ENCODE measurements around the gene UBE3B. TPM values are rescaled to one million over a fixed set of nuclear protein-coding genes. Genes with fewer than 3 reads are reported as not detected.

UBE3B gene
- total RNA-seq, 1 donor from 2014 or later: 36.9 TPM

GRCh38 chr12:109518820-109519665 lies 41.6 kb downstream of the UBE3B start:
- H3K4me1 Mint-ChIP-seq: no peaks in the 10 kb centered on the region
- POLR2A ChIA-PET: interaction anchor here (1.2 kb wide), 1 partner anchor 12 kb away, joined by 3 read pairs; no protein-coding TSS in a partner anchor
- H3K36me3 Mint-ChIP-seq (ENCODE audit: low read depth): peaks cover 96% of the 10 kb centered on the region
- no peak for TF ChIP-seq CTCF (IDR thresholded peaks at IDR 0.05)
- DNase-seq (no peak), ATAC-seq (ENCODE audit: low read depth) (no peak)
- CTCF ChIA-PET: interaction anchor here (0.8 to 5.0 kb wide), 4 partner anchors 71 to 326 kb away, joined by 3 to 34 read pairs (median 4); no protein-coding TSS in a partner anchor
- H3K27ac Mint-ChIP-seq: no peak overlapping the region
- no peak overlapping the region for H3K4me3 Mint-ChIP-seq
- no peaks in the 10 kb centered on the region for H3K27me3 Mint-ChIP-seq
- no peaks in the 10 kb centered on the region for H3K9me3 Mint-ChIP-seq
- intact Hi-C loops (cut with micrococcal nuclease): loop anchor here (2.0 kb wide), 1 partner anchor 326 kb away; no protein-coding TSS in a partner anchor

- ChIA-PET POLR2A (interaction anchor here (1.2 kb wide), 1 partner anchor 12 kb away, joined by 3 read pairs; no protein-coding TSS in a partner anchor), CTCF (interaction anchor here (0.9 to 5.0 kb wide), 3 partner anchors 70 to 255 kb away, joined by 3 to 34 read pairs (median 5); no protein-coding TSS in a partner anchor)
- TF ChIP-seq CTCF (IDR thresholded peaks at IDR 0.05): no peak
- Mint-ChIP-seq H3K9me3 (no peaks in the 10 kb centered on the region), H3K36me3 (ENCODE audit: low read depth) (peaks cover 95% of the 10 kb centered on the region), H3K27me3 (no peaks in the 10 kb centered on the region), H3K4me1 (no peaks in the 10 kb centered on the region), H3K27ac (no peak overlapping the region), H3K4me3 (no peak overlapping the region)
- intact Hi-C loops (cut with micrococcal nuclease): loop anchor here (2.0 kb wide), 1 partner anchor 325 kb away; no protein-coding TSS in a partner anchor
- DNase-seq (no peak), ATAC-seq (ENCODE audit: low read depth) (no peak)
These were observed 42.4 kb downstream of the UBE3B start for GRCh38 chr12:109519787-109520186.

- ChIA-PET CTCF (interaction anchor here (2.3 to 5.0 kb wide), 2 partner anchors 251 to 253 kb away, joined by 5 to 34 read pairs; no protein-coding TSS in a partner anchor), POLR2A (no interaction called here)
- no peak for TF ChIP-seq CTCF (IDR thresholded peaks at IDR 0.05)
- DNase-seq (no peak), ATAC-seq (ENCODE audit: low read depth) (no peak)
- Mint-ChIP-seq H3K27me3 (no peaks in the 10 kb centered on the region), H3K9me3 (no peaks in the 10 kb centered on the region), H3K4me3 (no peak overlapping the region), H3K36me3 (ENCODE audit: low read depth) (peaks cover 94% of the 10 kb centered on the region), H3K27ac (no peak overlapping the region), H3K4me1 (no peaks in the 10 kb centered on the region)
- intact Hi-C loops (cut with micrococcal nuclease): no loop called here
These were observed 44.4 kb downstream of the UBE3B start for GRCh38 chr12:109521831-109522230.

GRCh38 chr12:109523071-109523470 lies 45.6 kb downstream of the UBE3B start:
- ChIA-PET CTCF (no interaction called here), POLR2A (no interaction called here)
- no peaks in the 10 kb centered on the region for H3K27me3 Mint-ChIP-seq
- intact Hi-C loops (cut with micrococcal nuclease): no loop called here
- peaks cover 93% of the 10 kb centered on the region for H3K36me3 Mint-ChIP-seq (ENCODE audit: low read depth)
- TF ChIP-seq CTCF (IDR thresholded peaks at IDR 0.05): no peak
- no peak for ATAC-seq (ENCODE audit: low read depth)
- H3K27ac Mint-ChIP-seq: no peak overlapping the region
- no peaks in the 10 kb centered on the region for H3K9me3 Mint-ChIP-seq
- H3K4me1 Mint-ChIP-seq: no peaks in the 10 kb centered on the region
- no peak overlapping the region for H3K4me3 Mint-ChIP-seq
- no peak for DNase-seq

GRCh38 chr12:109523504-109523903 lies 46.1 kb downstream of the UBE3B start:
- peaks cover 93% of the 10 kb centered on the region for H3K36me3 Mint-ChIP-seq (ENCODE audit: low read depth)
- no peak for ATAC-seq (ENCODE audit: low read depth)
- DNase-seq: no peak
- H3K4me3 Mint-ChIP-seq: no peak overlapping the region
- CTCF ChIA-PET: no interaction called here
- no peaks in the 10 kb centered on the region for H3K27me3 Mint-ChIP-seq
- no peaks in the 10 kb centered on the region for H3K9me3 Mint-ChIP-seq
- H3K4me1 Mint-ChIP-seq: no peaks in the 10 kb centered on the region
- intact Hi-C loops (cut with micrococcal nuclease): no loop called here
- TF ChIP-seq CTCF (IDR thresholded peaks at IDR 0.05): no peak
- H3K27ac Mint-ChIP-seq: no peak overlapping the region
- POLR2A ChIA-PET: no interaction called here

Measured in activated B cell treated with CpG ODN at 0.5 μM for 24 hours (primary cell).